HG03095 (cell line): ENCODE results near the gene CARD10.
"Not testable (repeated sequence)": the region's sequence is repeated elsewhere in the genome, so short reads cannot be mapped to it uniquely, and the experiment has no call there.

ENCODE experiments used
- ATAC-seq: cut with Tn5 transposase; IDR thresholded peaks from one replicate; pipeline ENCODE4 v1.9.1; 2021; ENCODE audit warnings: moderate library complexity; ENCODE audit not compliant: unreplicated experiment

CARD10 gene

DNA sequence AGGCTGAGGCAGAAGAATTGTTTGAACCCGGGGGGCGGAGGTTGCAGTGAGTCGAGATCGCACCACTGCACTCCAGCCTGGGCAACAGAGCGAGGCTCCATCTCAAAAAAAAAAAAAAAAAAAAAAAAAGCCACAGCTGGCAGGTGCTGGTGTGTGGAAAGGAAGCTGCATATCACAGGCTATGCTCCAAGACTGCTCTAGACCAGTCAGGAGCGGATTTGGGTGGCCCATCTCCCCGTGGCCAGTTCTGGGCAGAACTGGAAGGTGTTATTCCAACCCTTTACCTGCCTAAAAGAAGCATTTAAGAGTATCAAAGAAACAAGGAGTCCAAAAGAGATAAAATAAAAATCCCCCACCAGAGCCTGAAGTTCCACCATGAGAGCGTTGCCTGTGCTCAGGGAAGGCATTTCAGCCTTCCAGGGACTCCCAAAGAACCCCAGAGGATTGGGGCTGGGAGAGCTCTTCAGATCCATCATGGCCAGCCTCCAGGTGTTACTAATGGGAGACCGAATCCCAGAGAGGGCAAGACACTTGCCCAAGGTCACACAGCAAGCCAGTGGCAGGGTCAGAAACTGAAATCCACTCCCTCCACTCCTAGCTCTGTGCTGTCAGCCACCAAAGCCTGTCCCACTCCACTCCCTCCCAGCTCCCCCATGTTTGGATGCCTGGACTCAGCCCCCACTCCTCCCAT is 47.3 kb downstream of the CARD10 start:
- no peak for ATAC-seq

GRCh38 chr22:37470087-37470445 is 49.1 kb downstream of the CARD10 start:
- ATAC-seq = no peak

- ATAC-seq = no peak
Measured at GRCh38 chr22:37469416-37470086, 49.7 kb downstream of the CARD10 start.

- not testable (repeated sequence) for ATAC-seq
Measured at GRCh38 chr22:37468201-37468695, 51.0 kb downstream of the CARD10 start.

DNA sequence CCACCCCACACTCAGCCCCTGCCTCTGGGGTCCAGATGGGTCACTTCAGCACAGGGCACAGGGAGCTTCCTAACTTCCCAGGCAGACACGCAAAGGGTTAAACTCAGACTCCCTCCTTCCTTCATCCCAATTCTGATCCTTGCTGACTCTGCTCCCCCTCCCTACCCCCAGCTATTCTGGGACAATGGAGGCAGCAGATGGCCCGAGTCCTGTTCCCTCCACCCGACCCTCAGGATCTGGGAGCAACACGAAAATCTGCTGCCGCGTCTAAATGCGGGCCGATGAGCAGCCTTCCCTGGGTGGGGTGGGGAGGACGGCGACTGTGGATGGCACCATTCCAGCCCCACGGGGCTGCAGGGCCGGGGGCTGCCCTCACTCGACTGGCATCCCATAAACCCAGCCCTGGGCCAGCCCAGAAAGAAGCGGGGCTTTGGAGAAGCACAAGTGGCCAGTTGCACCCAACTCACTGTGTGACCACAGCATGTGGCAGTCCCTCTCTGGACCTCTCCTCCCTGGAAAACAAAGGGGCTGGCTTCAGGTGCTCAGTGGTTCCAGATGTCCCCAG is 51.7 kb downstream of the CARD10 start:
- no peak for ATAC-seq

DNA sequence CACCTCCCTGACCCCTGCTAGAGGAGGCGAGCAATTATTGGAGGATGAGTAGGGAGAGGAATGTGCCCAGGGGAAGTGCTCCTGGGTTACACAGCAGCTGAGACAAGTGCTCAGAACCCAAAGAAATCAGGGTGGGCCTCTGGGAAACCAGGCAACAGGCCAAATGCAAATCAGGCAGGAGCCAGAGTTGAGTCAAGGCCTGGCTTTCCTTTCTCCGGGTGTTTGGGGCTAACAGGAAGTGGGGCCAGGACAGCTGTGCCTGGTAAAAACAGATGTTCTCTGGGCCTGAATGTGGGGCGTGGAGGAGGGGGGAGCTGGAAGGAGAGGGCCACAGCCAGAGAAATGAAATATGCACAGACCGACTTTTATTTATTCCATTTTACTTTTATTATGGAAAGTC is 55.0 kb downstream of the CARD10 start:
- no peak for ATAC-seq

GRCh38 chr22:37462983-37463382 is 56.2 kb downstream of the CARD10 start:
- no peak for ATAC-seq

DNA sequence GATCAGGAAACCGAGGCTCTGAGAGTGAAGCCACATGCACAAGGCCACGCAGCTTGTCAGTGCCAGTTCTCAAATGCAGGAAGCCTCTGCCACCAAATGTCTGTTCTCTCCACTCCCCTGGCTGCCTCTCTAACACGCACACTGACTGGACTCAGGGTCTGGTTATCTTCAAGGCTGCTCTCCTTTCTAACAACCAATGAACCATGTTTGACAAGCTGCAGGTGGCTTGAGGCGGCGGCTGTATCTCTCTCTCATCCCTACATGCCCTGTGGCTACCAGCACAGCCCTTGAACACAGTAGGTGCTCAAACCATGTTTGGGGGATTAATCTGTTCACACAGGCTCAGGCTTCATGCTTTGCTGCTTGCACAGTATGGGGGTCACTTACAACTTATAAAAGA is 56.8 kb downstream of the CARD10 start:
- ATAC-seq = no peak

DNA sequence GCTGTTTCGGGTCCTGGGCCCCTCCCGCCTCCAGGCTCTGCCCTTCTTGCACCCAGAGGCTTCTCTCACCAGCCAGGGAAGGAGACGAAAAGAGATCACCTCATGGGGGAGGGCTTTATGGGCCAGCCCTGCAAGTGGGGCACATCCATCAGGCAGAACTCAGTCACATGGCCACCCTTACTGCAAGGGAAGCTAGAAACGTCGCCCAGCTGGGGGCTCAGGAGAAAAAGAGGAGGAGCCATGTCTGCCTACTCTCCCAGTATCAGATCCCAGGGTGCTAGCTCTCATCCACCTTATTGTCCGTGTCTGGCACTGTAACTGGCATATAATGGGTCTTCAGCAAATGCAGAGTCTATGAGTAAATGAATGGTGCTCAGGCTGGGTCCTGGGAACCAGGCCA is 57.3 kb downstream of the CARD10 start:
- no peak for ATAC-seq

GRCh38 chr22:37460684-37461083 is 58.5 kb downstream of the CARD10 start:
- no peak for ATAC-seq

DNA sequence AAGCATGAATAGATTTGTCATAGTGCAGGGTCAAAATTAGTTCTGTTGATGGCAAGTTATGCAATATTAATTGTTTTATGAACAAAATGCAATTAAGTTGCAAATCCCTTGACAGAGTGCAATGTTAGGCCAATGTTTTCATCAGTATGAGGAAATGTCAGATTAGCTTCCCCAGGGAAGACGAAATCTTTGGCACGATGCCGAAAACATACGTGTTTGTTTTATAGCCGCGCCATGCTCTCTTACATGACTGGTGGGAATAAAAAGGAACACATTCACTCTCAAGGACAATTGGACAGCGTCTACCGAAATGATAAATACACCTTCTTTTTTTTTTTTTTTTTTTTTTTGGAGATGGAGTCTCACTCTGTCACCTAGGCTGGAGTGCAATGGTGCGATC is 60.0 kb downstream of the CARD10 start:
- ATAC-seq = no peak

- no peak for ATAC-seq
Measured at GRCh38 chr22:37457093-37457893, 61.9 kb downstream of the CARD10 start.

DNA sequence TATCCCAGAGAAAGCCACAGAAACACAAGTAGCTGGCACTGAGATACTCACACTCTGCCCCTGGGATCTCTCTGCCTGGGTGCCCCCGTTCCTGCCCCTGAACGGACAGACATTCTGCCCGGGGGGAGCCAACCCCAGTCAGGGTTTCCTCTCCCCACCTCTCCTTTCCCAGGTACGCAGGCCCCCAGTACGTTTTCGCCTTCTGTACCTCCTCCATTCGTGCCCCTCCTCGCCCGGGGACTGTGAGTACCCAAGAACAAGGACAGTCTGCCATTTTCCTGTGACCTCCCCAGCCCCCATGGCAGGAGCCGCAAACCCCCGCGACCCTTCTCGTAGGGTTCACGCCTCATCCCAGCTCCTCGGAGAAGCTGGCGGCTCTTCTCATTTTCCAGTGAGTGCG is 62.9 kb downstream of the CARD10 start:
- ATAC-seq = no peak

DNA sequence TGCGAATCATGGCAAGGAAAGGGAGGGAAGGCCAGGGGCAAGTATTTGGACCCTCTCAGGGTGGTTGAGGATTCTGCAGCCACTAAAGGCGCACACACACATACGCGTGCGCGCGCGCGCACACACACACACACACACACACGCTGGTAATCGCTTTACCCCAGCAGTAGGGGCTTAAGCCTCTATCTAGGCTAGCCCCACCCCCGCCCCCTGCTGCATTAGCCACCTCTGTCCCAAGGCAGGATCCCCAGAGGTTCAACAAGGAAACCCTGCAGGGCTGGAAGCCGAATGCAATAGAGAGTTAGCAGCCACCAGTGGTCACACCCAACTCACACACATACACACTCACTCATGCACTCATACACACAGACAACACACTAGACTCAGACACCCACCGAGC is 63.3 kb downstream of the CARD10 start:
- no peak for ATAC-seq

- ATAC-seq = no peak
Measured at GRCh38 chr22:37454857-37455686, 64.1 kb downstream of the CARD10 start.

GRCh38 chr22:37453696-37454095 is 65.5 kb downstream of the CARD10 start:
- ATAC-seq = no peak

- no peak for ATAC-seq
Measured at GRCh38 chr22:37451218-37451617, 68.0 kb downstream of the CARD10 start.

DNA sequence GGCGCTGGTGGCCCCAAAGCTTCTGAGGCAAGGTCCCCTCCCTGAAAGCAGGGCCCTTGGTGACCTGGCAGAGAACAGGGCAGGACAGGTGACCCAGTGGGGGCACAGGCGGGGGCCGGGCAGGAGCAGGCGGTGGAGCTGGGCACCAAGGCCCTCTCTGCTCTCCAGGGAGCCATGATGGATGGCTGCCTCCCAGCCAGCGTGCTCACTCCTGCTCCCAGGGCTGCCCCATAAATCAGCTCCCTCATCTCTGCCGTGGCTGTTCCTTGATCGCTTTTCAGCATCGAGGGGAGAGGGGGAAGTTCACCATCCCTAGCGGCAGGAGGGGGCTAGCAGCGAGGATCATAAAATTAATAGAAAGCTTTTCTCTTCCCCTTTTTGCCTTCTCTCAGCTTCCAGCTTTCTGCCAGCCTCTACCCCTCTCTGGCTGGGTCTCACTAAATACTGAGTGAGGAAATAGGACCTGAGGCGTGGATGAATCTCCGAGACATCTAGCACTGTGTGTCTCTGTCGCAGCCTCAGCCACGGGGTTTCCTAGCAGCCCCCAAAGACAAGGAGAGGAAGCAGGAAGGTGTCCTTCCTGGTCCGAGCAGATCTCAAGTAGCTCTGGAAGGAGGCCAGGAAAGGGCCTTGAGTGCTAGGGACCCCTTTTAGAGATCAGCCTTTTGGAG is 69.7 kb downstream of the CARD10 start:
- no peak for ATAC-seq

DNA sequence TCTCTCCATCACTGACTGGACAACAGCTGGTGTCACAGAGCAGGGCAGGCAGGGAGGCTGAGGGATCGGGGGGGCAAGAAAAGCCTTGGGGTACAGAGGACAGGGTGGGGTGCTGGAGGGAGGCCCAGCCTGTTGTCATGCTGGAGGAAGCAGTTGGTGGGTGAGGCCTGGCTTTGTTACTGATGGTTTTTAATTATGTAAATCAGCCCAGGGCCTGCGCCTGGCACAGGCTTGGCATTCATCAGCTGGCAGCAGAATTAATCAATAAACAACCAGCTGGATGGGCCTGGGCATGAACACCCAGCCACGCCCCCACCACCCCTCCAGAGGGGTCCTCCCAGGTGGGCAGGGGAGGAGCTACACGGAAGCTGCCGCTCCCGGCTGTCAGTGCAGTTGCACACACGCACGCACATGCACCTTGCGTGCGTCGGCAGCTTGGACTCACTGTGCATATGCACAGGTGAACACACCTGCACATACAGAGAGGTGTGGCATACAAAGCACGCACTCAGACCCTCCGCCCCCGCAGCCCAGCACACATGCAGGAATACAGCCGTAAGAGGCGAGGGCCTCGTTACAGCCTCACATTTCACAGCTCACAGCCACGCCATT is 70.6 kb downstream of the CARD10 start:
- ATAC-seq = no peak

- ATAC-seq = no peak
Measured at GRCh38 chr22:37445501-37445900, 73.7 kb downstream of the CARD10 start.
